GM23338 (cell line): ENCODE measurements around the gene DOCK10.

Experiments
- CTCF ChIP-seq, 2 experiments: fragments of 200-600 bp in 1 of 2; sonication (generic) in 1 of 2; conservative IDR thresholded peaks; 2 replicates each; pipeline versions ENCODE4 v1.5.1 to v1.6.1; 2016 to 2017; ENCODE audit warnings: antibody characterized with exemption in 2 of 2, low read depth in 2 of 2, mild to moderate bottlenecking in 2 of 2, moderate library complexity in 1 of 2
- EZH2 ChIP-seq: fragments of 200-600 bp; sonication (generic); IDR thresholded peaks from one replicate; pipeline ENCODE4 v1.8.0; 2017; ENCODE audit warnings: antibody characterized with exemption, mild to moderate bottlenecking, low read depth; ENCODE audit not compliant: unreplicated experiment
- REST ChIP-seq: IDR thresholded peaks from one replicate; pipeline ENCODE4 v1.6.1; 2018; ENCODE audit warnings: antibody characterized with exemption; ENCODE audit not compliant: unreplicated experiment

- no peak for TF ChIP-seq EZH2
- no peak for TF ChIP-seq CTCF (conservative IDR thresholded peaks at IDR 0.05; ENCODE audit: low read depth in 2 of 2)
- no peak for TF ChIP-seq REST
These were observed 30.7 kb downstream of the DOCK10 start for GRCh38 chr2:225011585-225011984.
